GM04503 (cell line): ENCODE data around the gene FHOD3.

ENCODE experiments used
- DNase-seq: peaks from one replicate; pipeline ENCODE4 v3.0.0-alpha.2; 2012; ENCODE audit warnings: low read depth

Gene FHOD3

GRCh38 chr18:36382854-36383253 lies 85.3 kb downstream of the FHOD3 start:
- no peak for DNase-seq

- no peak for DNase-seq
These were observed 88.8 kb downstream of the FHOD3 start for GRCh38 chr18:36386150-36386920.

DNA sequence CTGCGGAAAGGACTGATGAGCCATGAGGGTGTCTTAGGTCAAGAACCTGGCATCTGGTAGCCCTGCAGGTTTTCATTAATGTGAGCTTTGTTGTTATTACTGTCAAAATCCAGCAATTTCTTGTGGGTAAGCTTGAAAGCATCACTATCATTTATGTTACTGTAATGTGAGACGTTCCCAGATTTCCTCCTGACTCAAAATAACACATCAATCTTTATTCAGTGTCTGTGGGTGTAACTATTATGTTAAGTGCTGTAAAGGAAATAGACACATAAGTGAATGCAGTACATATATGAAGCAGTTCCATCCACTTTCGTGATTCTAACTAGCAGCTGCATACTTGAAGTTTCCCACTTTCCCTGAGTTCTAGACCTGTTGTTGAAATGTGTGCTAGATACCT lies 89.8 kb downstream of the FHOD3 start:
- no peak for DNase-seq

- DNase-seq: no peak
These were observed 90.8 kb downstream of the FHOD3 start for GRCh38 chr18:36388310-36388709.

- DNase-seq: no peak
These were observed 91.5 kb downstream of the FHOD3 start for GRCh38 chr18:36389027-36389426.

DNA sequence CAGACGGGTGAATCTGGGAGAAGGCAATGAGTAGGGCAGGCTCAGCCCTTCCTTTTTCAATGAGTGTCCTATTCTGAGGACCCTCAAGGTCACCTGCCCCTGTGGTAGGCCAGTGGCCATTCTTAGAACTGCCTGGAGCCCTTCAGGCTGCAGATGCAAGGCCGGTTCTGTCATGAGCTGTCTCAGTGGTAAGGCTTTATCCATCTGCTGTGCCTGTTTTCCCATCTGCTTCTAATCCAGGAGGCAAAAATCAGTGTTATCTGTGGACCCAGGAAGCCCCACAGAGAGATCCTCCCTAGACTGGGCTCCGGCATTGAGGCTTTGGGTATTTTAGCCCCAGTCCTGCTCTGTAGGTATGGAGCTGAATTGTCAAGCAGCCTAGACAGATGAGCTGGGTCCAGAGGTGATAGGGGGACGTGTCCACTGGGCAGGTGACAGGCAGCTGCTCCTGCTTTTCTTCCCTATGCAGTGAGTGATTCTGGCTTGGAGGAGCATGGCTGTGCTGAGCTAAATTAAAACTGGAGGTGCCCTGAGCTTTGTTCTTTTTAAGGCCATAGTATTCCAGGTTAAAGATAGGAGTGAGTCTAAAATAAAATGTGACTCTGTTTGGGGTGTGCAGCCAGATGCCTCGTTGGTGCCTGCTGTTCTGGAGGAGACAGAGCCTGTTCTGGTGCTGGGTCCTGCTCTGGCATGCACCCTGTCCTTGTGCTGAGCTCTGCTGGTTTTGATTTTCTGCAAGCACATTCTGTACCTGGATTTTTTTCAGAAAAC lies 92.5 kb downstream of the FHOD3 start:
- no peak for DNase-seq

GRCh38 chr18:36391426-36392145 lies 94.1 kb downstream of the FHOD3 start:
- DNase-seq: no peak

DNA sequence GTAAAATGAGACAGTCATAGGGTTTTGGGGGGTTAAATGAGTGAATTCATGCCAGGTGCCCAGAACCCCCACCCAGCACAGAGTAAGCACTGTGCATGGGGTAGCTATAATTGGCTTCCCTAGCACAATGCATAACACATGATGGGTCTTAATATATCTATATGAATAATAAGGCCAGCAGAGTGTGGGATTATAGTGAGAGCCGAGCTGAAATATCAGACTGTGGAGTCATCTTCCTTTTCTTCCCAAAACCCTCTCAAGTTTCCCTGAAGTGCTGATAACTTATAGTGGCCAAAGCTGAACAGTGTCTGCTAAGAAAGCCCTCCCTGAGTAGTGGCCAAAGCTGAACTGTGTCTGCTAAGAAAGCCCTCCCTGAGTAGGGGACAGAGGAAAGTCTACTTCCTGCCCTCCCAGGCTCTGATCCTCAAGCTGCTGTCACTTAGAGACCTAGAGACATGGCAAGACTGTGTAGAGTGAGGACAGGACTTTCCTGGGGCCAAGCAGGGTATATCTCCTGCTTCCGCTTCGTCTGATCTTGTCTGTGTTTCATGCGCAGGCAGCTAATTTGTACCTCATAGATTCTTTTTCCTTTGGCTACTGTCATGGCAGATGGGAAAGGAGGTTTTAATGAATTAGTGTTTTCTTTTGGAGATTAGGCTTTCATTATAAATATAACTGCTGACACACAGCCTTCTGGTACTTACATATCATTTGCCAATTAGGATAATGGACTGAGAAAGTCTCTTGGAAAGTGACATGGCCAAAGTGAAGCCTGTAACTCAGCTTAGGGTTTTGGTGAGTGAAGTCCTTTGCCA lies 94.9 kb downstream of the FHOD3 start:
- no peak for DNase-seq

DNA sequence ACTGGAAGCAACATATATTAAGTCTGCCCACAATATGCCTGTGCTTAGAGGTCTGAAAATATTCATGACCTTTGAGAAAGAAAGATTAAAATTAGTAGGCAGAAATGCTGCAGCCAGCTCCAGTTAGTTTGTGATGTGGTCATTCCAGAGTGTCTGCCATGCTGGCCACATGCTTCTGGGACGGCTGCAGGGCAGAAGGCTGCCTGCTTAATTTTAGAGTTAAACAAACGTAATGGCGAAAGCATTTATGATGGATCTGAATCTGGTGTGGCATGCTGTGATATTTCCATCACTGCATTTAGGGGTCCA lies 95.4 kb downstream of the FHOD3 start:
- DNase-seq: no peak

GRCh38 chr18:36394486-36394885 lies 97.0 kb downstream of the FHOD3 start:
- DNase-seq: no peak

DNA sequence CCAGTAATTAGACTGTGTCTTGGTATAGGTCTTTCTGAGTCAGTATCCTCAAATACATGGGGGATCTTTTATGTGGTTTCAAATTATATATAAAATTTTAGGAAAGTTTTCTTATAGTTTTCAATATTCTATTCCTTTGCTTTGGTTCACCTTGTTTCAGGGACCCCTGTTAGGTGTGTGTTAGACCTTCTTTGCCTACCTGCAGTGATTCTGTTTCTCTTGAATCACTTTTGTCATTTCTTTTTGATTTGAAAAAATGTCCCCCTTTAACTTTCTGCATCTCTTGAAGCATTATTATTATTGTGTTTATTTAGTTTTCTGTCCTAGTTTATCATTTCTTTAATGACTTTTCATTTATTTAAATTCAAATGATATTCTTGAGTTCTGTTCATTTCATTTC lies 98.7 kb downstream of the FHOD3 start:
- DNase-seq: no peak

GRCh38 chr18:36397033-36397432 lies 99.5 kb downstream of the FHOD3 start:
- DNase-seq: no peak

GRCh38 chr18:36398419-36398818 lies 100.9 kb downstream of the FHOD3 start:
- DNase-seq: no peak

DNA sequence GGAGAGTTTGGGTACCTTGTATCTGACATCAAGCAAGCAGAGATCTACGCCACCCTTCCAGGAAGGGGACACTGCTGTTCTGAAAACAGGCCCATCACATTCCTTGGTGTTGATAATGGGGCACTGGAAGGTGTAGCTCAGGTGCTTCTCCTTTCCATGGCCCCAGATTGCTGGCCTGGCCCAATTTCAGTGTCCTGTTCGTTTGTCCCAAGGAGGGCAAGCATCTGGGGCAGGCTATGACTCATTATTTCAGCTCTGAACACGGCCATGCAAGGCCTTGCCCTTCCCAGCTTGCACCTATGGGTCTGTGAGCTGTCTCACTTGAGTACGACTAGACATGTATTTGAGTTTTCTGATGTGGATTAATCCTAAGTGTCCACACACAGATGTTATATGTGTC lies 101.5 kb downstream of the FHOD3 start:
- no peak for DNase-seq

DNA sequence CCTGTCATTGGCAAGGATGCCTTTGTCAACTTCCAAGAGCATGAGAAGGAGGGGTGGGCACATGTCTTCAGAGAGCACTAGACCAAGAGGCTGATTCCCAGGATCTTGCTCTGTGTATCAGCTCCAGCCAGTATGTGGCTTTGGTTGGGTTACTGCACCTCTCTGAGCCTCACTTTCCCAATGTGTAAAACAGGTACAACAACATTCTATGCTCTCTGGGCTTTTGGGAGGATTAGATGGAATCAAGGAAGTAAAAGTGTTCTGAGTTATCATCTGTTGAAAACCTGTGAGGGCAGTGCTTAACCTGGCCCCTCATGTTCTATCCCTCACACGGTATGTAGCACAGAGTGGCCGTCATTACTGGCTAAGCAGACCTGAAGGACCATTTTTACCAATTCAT lies 103.9 kb downstream of the FHOD3 start:
- no peak for DNase-seq

- DNase-seq: peak; percentile 46
These were observed 105.4 kb downstream of the FHOD3 start for GRCh38 chr18:36402765-36403396.

DNA sequence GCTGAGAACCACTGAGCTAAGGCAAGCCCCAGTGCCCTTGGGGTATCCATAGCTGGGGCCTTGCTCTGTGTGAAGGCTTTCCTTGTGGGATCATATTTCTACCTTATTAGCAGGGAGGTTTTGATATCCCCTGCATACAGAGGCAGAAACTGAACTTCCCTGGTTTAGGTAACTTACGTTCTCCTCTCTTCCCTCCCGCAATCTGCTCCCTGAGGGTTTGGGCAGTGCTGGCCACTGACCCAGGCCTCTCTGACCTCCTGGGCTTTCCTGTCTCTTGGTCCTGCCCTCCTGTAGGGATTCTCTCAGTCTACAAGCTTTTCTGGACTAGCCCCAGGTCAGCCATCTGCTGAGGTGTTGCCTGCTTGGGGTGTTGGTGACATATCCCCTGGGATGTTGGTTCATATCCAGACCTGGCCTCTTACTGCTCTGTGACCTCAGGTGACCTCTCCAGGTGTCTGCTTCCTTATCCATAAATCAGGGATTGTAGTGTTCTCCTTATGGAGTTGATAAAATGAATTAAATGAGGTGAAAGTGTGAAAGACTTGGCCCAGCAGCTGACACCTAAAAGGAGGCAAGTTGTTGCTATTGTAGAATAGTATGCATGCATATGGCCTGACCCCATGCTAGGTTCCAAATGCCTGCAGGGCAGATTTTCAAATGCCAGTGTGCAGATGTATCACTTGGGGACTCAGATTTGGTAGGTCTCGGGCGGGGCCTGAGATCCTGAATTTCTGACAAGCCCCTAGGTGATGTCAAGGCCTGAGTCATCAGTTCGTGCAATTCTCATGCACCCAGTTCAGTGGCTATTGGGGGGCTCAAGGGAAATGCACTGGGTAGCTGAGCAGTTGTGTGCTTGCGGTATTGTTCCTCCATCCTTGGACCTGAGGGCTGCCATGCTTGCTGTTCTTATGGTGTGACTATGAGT lies 106.6 kb downstream of the FHOD3 start:
- no peak for DNase-seq

GRCh38 chr18:36405611-36406010 lies 108.1 kb downstream of the FHOD3 start:
- no peak for DNase-seq

DNA sequence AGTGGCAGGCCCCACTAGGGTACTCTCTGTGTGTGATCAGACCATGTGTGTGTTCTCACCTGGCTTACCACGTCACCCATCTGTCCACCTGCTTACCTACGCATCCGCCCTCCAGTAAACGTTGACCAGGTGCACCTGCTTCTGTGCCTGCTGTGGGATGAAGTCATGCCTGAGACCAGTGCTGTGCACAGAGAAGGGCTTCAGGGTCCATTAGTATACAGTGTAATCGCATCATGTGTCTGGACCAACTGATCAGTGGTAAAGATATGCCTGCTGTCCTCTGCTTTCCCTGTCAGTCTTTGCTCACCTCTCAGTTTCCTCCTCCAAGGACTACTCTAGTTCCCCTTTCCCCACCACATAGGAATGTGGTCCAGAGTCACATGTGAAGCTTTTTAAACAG lies 109.3 kb downstream of the FHOD3 start:
- DNase-seq: no peak

- DNase-seq: no peak
These were observed 111.1 kb downstream of the FHOD3 start for GRCh38 chr18:36408606-36409005.

DNA sequence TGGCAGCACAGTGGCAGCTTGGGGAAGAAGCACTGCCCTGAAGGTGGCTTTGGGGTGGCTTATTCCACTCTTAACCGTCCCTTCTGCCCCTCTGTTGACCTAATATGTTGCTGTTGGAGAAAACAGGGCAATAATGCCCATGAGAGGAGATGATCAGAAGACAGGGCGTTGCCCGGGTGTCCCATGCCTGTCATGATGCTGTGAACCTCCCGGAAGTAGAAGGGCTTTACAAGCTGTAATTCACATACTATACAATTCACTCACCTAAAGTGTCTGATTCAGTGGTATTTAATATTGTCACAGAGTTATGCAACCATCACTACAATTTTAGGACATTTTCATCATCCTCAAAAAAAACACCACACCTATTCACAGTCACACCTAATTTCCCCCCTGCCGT lies 112.3 kb downstream of the FHOD3 start:
- no peak for DNase-seq
